Stimulated activated CD4-positive, alpha-beta T cell treated with anti-CD3 and anti-CD28 coated beads, TNF-alpha, amount 100 ng/mL, for 4 hours (primary cell): Measurements from ENCODE around the gene SEMA4G.
"Not testable (repeated sequence)": the region's sequence is repeated elsewhere in the genome, so short reads cannot be mapped to it uniquely, and the experiment has no call there.

ENCODE experiments used
- DNase-seq, 3 experiments: peaks; one replicate each; pipeline ENCODE4 v3.0.0-alpha.2; 2020; ENCODE audit warnings: low read depth in 3 of 3

SEMA4G gene

DNA sequence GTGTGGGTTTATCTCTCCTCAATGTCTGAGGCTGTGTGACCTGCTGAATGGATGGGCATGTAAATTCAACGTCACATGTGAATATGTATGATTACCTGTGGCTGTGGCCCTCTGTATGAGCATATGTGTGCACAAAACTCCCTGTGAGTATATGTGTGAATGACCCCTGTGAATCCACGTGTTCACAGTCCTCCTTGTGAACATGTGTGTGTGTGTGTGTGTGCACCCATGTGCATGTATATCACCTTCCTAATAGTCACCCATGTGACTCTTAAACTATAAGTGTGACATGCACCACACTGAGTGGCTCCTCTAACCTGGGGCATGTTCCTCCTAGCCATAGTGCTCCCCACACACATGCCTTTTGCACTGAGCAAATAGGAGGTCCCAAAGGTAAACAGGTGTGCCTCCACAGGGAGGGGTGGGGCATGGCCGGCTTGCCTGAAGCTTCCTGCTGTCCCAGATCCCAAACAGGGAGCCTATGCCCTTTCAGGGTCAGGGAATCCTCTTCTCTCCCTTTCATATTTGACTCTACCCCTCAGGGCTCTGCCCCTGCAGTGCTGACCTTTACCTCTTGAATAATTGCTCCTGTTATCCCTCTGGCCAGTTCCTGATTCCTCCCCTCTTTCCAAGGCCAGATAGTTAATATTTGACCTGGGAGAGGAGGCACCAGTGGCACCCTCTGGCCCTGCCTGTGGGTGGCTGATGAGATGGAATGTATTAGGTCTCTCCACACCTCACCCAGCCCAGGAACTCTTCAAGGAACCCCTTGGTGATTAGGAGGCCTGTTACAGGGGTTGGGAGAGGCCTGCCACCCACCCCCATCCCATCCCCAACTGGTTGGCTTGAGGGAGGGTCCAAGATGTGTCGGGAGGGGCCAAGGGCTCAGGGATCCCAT lies 1.9 kb downstream of the SEMA4G start:
- DNase-seq: no peak

DNA sequence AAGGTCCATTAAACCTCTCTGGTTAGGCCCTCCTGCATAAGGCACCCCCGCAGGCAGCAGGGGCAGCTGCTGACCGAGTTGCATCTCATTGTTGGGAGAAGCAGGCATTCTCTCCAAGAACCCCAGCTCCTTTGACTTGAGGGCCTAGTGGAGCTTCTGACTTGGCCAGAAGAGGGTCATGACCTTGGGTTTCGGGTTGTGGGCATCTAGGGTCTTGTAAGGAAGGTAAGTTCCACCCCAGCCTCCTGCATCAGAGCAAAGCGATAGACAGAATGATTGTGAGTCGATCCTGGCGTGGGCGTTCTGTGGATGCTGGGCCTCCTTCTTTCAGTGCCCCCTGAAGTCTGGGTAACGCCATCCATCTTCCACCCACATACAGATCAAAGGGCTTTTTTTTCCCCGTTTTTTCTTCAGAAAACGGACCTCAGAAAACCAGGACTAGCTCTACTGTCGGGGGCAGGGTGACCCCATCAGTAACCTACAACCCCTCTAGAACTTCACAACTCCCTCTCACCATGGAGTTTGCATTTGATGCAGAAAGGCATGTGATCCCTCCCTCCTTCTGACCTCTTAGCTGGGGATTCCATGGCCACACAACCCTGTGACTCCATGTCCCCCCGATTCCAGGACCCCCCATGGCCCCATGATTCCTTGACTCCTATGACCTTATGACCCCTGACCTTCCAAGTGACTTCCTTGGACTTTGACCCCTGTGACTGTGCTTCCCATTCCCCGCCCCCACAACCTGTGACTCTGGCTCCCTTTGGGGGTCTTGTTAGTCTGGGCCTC lies 3.0 kb downstream of the SEMA4G start:
- DNase-seq: no peak

DNA sequence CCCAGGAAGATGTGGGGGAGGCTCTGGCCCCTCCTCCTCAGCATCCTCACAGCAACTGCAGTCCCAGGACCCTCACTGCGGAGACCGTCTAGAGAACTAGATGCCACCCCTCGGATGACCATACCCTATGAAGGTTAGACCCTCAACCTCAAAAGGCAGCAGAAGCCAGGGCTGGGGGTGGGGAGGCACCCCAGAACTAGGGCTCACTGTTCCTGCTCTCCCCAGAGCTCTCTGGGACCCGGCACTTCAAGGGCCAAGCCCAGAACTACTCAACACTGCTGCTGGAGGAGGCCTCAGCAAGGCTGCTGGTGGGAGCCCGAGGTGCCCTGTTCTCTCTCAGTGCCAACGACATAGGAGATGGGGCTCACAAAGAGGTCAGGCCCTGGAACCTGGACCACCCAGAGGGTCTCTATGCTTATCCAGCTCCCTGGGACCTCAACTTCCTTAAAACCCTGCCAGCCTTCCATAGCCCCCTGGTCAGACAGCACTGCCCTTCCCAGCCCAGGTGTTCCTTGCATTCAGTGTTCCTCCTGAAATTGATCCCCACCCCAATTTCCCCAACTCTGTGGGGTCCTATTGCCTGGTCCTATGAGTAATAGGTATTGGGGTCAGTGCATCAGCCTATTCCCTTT lies 3.7 kb downstream of the SEMA4G start:
- no peak for DNase-seq

DNA sequence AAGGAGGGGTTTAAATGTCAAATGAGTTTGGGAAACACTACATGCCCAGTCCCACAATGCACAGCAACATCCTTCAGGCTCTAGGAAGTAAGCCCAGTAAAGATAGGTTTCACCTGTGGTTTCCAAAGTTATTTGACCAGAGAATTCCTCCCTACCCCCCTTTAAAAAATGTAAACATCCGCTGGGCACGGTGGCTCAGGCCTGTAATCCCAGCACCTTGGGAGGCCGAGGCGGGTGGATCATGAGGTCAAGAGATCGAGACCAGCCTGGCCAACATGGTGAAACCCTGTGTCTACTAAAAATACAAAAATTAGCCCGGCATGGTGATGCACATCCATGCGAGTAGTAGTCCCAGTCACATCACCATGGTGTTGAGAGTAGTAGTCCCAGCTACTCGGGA lies 6.1 kb downstream of the SEMA4G start:
- DNase-seq: not testable (repeated sequence)

DNA sequence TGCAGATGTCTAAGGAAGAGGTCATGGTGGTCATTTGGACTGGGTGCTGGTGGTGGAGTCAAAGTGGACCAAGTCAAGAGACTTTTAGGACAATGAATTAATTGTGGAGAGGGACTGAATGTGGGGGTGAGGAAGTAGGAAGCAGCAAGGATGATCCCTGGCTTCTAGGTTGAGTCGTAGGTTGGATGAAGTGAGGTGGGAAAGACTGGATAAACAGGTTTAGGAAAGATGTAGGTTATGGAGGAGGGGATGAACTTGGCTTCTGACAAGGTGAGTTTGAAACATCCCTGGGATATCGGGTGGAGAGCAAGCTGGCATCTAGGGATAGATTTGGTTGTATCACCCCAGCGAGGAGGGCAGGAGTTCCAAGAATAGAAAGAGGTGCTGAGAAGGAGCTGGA lies 7.6 kb downstream of the SEMA4G start:
- DNase-seq: no peak

DNA sequence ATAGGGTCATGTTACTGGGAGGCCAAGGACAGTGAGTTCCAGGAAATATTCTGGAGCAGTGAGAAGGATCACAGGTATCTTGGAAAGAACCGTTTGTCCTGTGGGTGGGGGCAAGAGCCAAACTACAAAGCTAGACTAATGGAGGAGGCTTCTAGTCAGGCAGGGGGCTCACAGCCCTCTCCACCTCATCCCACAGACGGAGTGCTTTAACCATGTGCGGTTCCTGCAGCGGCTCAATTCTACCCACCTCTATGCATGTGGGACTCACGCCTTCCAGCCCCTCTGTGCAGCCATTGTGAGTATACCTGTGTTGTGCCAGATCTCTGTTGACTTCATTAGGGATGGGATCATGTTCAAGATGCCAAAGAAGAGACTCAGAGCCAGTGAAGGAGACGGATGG lies 8.1 kb downstream of the SEMA4G start:
- DNase-seq: no peak

DNA sequence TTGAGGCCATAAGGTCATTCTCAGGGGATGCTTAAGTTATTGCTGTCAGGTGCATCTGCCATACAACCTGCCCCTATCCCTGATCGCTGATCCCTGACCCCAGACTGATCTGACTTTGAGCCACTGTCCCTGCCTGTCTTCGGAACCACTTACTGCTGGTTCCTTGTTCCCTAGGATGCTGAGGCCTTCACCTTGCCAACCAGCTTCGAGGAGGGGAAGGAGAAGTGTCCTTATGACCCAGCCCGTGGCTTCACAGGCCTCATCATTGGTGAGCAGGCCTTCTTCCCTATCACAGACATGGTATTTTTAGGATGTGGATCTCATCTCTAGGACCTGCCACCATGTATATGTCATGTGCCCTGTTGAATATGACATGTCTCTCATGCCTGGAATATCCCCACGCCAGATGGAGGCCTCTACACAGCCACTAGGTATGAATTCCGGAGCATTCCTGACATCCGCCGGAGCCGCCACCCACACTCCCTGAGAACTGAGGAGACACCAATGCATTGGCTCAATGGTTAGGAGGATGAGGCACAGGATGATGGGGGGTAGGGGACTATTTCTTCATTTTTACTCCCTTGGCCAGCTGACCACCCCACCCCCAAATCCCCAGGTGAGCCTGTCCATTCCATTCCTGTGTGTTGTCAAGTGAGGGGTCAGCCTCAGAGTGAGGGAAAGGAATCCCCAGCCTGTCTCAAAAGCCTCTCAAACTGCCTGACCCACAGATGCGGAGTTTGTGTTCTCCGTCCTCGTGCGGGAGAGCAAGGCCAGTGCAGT lies 9.0 kb downstream of the SEMA4G start:
- DNase-seq: no peak

DNA sequence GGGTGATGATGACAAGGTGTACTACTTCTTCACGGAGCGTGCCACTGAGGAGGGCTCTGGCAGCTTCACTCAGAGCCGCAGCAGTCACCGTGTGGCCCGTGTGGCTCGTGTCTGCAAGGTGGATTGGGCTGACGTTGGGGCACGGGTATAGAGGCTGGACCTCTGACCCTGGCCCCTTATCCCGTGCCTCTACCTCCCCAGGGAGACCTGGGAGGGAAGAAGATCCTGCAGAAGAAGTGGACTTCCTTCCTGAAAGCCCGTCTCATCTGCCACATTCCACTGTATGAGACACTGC lies 9.5 kb downstream of the SEMA4G start:
- DNase-seq: no peak

DNA sequence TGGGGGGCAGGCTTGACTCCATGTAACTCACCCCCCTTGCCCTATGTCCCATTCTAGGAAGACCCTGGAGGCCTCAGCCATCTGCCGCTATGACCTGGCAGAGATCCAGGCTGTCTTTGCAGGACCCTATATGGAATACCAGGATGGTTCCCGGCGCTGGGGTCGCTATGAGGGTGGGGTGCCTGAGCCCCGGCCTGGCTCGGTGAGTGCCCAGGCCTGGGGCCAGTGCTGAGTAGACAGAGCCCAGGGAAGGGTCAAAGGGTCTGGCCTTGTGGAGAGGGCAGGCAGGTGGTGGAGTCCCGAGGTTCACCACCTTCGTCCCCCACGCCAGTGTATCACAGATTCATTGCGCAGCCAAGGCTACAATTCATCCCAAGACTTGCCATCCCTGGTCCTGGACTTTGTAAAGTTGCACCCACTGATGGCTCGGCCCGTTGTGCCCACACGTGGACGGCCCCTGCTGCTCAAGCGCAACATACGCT lies 10.5 kb downstream of the SEMA4G start:
- DNase-seq: no peak

DNA sequence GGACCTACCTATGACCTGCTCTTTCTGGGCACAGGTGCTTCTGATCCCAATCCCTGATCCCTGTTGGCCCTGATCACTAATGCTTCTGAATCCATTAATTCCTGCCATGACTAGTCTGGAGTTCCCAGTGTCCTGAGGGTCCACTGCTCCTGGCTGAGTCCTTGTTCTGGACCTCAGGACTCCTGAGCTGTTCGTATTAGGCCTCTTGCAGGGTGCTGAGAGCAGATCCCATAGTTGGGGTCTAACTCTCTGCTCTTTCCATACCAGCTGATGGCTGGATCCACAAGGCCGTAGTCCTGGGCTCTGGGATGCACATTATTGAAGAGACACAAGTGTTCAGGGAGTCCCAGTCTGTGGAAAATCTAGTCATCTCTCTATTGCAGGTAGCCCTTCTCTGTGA lies 11.0 kb downstream of the SEMA4G start:
- no peak for DNase-seq

DNA sequence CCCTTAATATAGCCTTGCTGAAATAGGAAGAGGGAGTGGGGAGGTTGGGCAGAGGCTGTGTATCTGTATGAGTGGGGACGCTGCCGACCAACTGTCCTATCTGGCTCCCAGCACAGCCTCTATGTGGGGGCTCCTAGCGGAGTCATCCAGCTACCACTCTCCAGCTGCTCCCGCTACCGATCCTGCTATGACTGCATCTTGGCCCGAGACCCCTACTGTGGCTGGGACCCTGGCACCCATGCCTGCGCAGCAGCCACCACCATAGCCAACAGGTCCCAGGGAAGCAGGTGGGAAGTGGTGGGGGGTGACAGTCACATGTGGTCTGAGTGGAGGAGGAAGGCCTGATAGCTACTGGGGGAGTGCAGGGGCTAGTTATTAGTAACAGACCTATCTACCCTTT lies 11.4 kb downstream of the SEMA4G start:
- DNase-seq: no peak

DNA sequence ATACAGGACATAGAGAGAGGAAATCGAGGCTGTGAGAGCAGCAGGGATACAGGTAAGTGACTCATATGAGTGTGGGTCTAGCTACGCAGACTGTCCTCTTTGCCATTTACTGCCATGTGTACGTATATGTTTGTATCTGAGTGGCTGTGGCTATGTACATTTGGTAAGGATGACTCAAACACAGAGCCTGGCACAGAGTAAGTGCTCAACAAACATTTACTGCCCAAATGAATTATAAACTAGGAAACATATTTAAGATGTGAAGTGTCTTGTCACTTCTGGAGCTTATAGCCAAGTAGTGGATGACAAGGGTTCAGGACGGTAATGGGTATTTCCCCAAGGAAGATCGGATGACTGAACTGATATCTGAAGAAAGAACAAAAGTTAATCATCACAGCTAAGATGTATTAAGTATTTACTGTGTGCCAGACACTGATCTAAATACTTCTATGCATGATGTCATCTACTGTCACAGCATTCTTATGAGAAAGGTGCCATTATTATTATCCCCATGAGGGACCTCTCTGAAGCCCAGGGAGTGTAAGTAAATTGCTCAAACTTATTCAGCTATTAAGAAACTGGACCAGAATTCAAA lies 12.0 kb downstream of the SEMA4G start:
- no peak for DNase-seq

DNA sequence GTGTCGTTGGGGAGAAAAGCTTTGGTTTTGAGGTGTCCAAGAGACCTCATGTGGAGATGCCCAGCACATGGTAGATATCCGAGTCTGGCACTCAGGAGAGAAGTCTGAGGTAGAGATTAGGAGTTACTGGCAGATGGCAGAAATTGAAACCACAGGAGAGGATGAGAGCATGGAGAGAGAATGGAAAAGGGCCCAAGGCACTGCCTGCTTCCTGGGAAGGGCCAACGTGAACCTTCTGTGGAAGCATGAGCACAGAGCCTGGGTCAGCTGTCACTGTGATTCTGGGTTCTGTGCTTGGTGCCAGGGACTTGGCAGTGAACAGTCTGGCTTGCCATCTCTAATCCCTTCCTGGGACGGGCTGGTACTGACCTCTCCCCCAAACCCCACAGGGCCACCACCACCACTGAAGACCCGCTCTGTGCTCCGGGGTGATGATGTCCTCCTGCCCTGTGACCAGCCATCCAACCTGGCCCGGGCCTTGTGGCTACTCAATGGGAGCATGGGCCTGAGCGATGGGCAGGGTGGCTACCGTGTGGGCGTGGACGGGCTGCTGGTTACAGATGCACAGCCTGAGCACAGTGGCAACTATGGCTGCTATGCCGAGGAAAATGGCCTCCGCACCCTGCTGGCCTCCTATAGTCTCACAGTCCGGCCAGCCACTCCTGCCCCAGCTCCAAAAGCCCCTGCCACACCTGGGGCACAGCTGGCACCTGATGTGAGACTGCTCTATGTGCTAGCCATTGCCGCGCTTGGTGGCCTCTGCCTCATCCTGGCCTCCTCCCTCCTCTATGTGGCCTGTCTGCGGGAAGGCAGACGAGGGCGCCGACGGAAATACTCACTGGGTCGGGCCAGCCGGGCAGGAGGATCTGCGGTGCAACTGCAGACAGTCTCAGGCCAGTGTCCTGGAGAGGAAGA lies 13.9 kb downstream of the SEMA4G start:
- DNase-seq: no peak

DNA sequence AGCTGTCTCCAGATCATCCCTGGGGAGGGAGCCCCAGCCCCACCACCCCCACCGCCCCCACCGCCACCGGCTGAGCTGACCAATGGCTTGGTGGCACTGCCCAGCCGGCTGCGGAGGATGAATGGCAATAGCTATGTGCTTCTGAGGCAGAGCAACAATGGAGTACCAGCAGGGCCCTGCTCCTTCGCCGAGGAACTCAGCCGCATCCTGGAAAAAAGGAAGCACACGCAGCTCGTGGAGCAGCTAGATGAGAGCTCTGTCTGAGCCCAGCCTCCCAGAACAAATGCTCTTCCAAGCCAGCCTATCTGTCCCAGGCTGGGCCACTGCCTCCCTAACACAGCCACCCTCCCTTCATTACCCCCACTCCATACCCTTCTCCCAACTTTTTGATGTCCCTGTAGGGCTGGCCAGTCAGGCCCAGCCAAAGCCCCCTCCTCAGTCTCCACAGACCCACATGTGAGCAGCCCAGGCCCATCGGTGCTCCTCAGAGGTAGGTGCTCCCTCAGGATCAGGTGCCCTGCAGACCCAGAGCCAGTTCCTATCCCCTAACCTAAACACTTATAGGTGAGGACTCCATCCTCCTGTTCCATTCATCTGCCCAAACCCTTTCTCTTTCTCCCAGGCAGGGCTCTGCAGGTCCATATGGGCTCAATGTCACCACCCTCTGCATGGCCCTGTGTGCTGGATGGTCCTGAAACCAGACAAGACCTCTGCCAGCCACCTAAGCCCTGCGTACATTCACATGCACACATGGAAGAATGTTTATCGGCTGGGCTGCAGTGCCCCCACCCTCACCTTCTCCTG lies 14.8 kb downstream of the SEMA4G start:
- no peak for DNase-seq

DNA sequence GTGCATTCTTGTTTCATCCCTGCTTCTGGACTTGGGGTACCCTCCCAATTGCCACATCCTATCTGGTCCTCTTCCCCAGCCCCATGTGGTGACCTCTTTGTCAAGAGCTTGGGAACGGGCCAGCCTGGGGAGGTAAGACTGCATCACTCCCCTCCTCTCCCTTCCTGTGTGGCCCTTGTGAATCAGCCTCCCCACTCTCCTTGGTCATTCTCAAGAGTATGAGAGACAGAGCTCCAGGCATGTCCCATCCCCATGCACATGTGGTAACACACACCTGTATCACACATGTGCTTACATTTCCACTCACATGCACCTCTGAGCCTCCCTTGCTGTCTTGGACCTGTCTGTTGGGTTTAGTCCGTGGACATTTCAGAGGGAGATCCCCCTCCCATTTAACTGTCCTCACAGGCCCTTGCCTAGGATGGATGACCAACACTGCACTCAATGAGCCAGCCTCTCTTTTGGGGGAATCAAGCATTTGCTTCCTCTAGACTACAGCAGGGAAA lies 15.4 kb downstream of the SEMA4G start:
- DNase-seq: no peak

DNA sequence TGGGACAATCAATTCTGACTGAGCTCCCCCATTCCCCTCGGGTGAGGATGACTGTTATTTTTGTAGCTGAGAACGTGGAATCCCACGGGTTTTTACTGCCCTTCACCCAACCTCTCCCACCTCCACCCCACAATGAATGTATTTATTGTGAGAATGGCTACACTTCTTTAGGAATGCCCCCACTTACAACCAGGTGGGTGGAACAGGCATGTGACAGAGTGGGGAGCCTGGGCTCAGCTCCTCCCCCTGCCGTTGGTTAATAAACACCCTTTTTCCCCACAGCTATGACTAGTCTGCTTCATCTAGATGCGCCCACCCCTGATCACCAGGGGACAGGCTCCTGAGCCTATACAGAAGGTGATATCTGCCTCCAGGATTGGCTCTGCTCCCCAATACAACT lies 16.0 kb downstream of the SEMA4G start:
- DNase-seq: no peak

DNA sequence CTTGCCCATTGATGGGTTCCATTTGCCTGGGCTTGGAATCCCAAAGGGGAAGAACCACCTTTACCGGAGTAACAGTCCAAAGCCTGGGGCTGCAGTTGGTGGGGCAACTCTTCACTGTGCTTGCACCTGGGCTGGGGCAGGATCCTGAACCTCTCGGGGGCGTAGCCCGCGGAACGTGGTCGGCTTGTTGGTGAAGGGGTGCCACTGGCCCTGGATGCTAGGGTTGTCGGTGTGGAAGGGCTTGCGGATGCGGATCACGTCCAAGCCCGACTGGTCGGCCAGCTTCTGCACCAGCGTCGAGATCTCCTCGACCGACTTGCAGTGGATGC lies 17.3 kb downstream of the SEMA4G start:
- no peak for DNase-seq

DNA sequence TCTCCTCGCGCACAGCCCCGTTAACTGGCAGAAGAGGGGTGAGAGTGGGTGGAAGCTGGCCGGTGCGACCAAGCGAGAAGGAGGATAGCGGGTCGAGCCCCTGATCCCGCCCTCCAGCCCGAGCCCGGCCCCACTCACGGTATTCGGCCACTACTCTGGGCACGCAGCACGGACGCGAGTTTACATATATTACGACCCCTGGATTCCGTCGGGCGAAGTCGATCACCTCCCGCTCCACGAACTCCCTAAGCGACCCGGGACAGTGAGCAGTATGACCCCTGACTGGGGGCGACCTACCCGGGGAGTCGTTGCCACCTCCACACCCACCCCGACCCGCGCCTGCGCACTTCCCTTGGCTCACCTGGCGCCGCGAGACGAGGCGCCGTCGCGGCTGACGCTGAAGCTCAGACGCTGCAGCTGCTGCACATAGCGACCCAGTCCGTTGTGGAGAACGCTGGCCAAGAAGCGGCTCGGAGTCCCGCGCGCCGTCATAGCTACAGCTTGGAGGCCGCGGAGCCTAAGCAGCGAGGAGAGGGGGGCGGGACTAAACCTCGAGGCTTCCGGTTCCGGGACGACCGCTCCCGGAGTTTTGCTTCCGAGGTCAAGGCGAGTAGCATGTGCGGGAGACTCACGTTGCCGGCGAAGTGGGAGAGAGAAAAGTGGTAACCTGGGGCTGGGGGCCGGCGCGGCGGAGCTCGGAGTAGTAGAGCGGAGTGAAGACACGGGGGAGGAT lies 17.8 kb downstream of the SEMA4G start, which contains the start of the genes MRPL43 and TWNK:
Gene MRPL43 (minus strand): TSS at position 546 of the 733 bp plus-strand sequence. CDS start 54 bp downstream, at position 492.
Gene TWNK (plus strand): TSS at position 592 of the 733 bp plus-strand sequence. CDS start 668 bp downstream, outside the sequence.
- DNase-seq: peak; percentile 73 to 76 (median 74)

DNA sequence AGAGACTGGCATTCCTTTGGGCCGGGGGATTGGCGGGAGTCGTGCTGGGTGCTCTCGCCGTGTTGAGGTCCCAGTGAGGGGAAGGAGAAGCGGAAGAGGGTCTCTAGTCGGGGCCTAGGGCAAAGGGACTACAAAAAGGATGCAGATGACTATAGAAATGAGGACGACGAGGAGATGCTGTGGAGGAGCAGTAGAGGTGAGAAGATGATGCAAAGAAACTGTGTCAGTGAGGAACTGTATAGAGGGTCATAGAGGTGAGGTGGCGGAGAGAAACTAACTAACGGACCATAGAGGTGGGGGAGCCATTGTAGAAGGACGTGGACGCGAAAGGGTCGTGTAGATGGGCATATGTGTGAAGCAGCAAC lies 18.4 kb downstream of the SEMA4G start:
- no peak for DNase-seq
